SK-N-SH (cell line): ENCODE data around the gene SPRED2. TPM values are rescaled to one million over a fixed set of nuclear protein-coding genes. Genes with fewer than 3 reads are reported as not detected.

Experiments used
- CTCF ChIA-PET: fragments of 300-600, 350-600 bp; formaldehyde crosslinking; extraction: SDS; loops from one replicate; lab custom pipeline; 2021; lab: Yijun Ruan, JAX
- POLR2A ChIA-PET: fragments of 350-600 bp; sonication (Branson Sonifier 250); formaldehyde crosslinking; extraction: SDS; loops from one replicate; lab custom pipeline; 2020; ENCODE audit warnings: antibody characterized with exemption, inconsistent platforms; lab: Yijun Ruan, JAX
- DNase-seq: peaks from one replicate; pipeline ENCODE4 v3.0.0; 2012
- H2AFZ ChIP-seq: fragments of 200-600 bp; sonication (generic); 2 replicates; pipeline ENCODE4 v1.8.1; 2016; ENCODE audit warnings: antibody characterized with exemption, mild to moderate bottlenecking, low read depth
- H3F3A ChIP-seq: fragments of 200-600 bp; sonication (generic); replicated peaks from 2 replicates; pipeline ENCODE3; 2016; ENCODE audit warnings: antibody characterized with exemption, mild to moderate bottlenecking; ENCODE audit not compliant: insufficient read depth
- H3K27ac ChIP-seq, 2 experiments: fragments of 200-500 bp in 1 of 2; fragments of 200-600 bp in 1 of 2; sonication (Bioruptor generic) in 1 of 2; sonication (generic), shearing (Covaris generic) in 1 of 2; 2 replicates each; pipeline versions ENCODE4 v1.5.1 to v1.6.1; 2014 to 2016; ENCODE audit warnings: low read depth in 2 of 2, inconsistent platforms in 1 of 2, low read length in 1 of 2, mild to moderate bottlenecking in 1 of 2, mixed read lengths in 1 of 2
- H3K27me3 ChIP-seq: fragments of 200-600 bp; sonication (generic), shearing (Covaris generic); 2 replicates; pipeline ENCODE4 v1.6.1; 2016; ENCODE audit warnings: mixed run types; ENCODE audit not compliant: insufficient read depth
- H3K36me3 ChIP-seq, 2 experiments: fragments of 200-500 bp in 1 of 2; fragments of 200-600 bp in 1 of 2; sonication (Bioruptor generic) in 1 of 2; sonication (generic) in 1 of 2; replicated peaks in 1 of 2; 2 replicates each; pipeline versions ENCODE3 to v1.5.1; 2014 to 2016; ENCODE audit warnings: low read length in 1 of 2, mild to moderate bottlenecking in 1 of 2; ENCODE audit not compliant: insufficient read depth in 2 of 2, control insufficient read depth in 1 of 2
- H3K4me1 ChIP-seq, 2 experiments: fragments of 200-500 bp in 1 of 2; fragments of 200-600 bp in 1 of 2; sonication (Bioruptor generic) in 1 of 2; sonication (generic), shearing (Covaris generic) in 1 of 2; 2 replicates each; pipeline versions ENCODE4 v1.5.1 to v1.6.1; 2014 to 2016; ENCODE audit warnings: low read depth in 1 of 2, low read length in 1 of 2, mixed run types in 1 of 2; ENCODE audit not compliant: insufficient read depth in 2 of 2, control insufficient read depth in 1 of 2
- H3K4me2 ChIP-seq: fragments of 200-600 bp; sonication (generic), shearing (Covaris generic); 2 replicates; pipeline ENCODE4 v1.6.1; 2017; ENCODE audit warnings: mixed run types
- H3K4me3 ChIP-seq, 2 experiments: fragments of 200-500 bp in 1 of 2; fragments of 200-600 bp in 1 of 2; sonication (Bioruptor generic) in 1 of 2; sonication (generic), shearing (Covaris generic) in 1 of 2; 2 replicates each; pipeline versions ENCODE4 v1.5.1 to v1.8.1; 2014 to 2016; ENCODE audit warnings: low read depth in 2 of 2, inconsistent platforms in 1 of 2, low read length in 1 of 2, mild to moderate bottlenecking in 1 of 2, mixed read lengths in 1 of 2, moderate library complexity in 1 of 2
- H3K79me2 ChIP-seq: fragments of 200-600 bp; sonication (generic); 2 replicates; pipeline ENCODE4 v1.8.1; 2017; ENCODE audit warnings: mild to moderate bottlenecking; ENCODE audit not compliant: insufficient read depth
- H3K9ac ChIP-seq: fragments of 200-600 bp; sonication (generic); 2 replicates; pipeline ENCODE4 v1.6.1; 2017; ENCODE audit warnings: mixed run types
- H3K9me2 ChIP-seq: fragments of 200-600 bp; sonication (generic); 2 replicates; pipeline ENCODE4 v1.6.1; 2017; ENCODE audit warnings: mixed run types
- H3K9me3 ChIP-seq: fragments of 200-600 bp; sonication (generic); 2 replicates; pipeline ENCODE4 v1.6.1; 2017; ENCODE audit warnings: mixed run types, mild to moderate bottlenecking, moderate library complexity
- H4K20me1 ChIP-seq: fragments of 200-600 bp; sonication (generic); 2 replicates; pipeline ENCODE4 v1.6.1; 2017; ENCODE audit warnings: mild to moderate bottlenecking, mixed run types; ENCODE audit not compliant: insufficient read depth
- CHD2 ChIP-seq: fragments of 150-350 bp; IDR thresholded peaks from 2 replicates; pipeline ENCODE4 v1.6.1; 2018; ENCODE audit warnings: low read length; ENCODE audit not compliant: partially characterized antibody
- EZH2phosphoT487 ChIP-seq: fragments of 200-600 bp; sonication (generic); IDR thresholded peaks from 2 replicates; pipeline ENCODE4 v1.6.1; 2017; ENCODE audit warnings: low read depth, mixed run types, mild to moderate bottlenecking, antibody characterized with exemption, moderate library complexity, borderline replicate concordance
- FOSL2 ChIP-seq: IDR thresholded peaks from 2 replicates; pipeline ENCODE4 v1.4.0; 2012; ENCODE audit warnings: low read depth, mild to moderate bottlenecking, moderate library complexity, borderline replicate concordance
- FOXJ3 ChIP-seq: sonication (generic); formaldehyde crosslinking; IDR thresholded peaks from 2 replicates; pipeline ENCODE4 v1.5.1; 2020; ENCODE audit warnings: mild to moderate bottlenecking, missing genetic modification reagents
- FOXM1 ChIP-seq: IDR thresholded peaks from 2 replicates; pipeline ENCODE4 v1.4.0; 2012; ENCODE audit warnings: low read depth, mild to moderate bottlenecking
- GATA2 ChIP-seq: sonication (generic); formaldehyde crosslinking; IDR thresholded peaks from 2 replicates; pipeline ENCODE4 v1.5.0; 2020; ENCODE audit warnings: mild to moderate bottlenecking, missing genetic modification reagents
- JUND ChIP-seq: IDR thresholded peaks from 2 replicates; pipeline ENCODE4 v1.4.0; 2012
- MAX ChIP-seq: IDR thresholded peaks from 2 replicates; pipeline ENCODE4 v1.4.0; 2012; ENCODE audit warnings: low read depth
- MXI1 ChIP-seq: IDR thresholded peaks from 2 replicates; pipeline ENCODE4 v1.6.1; 2012; ENCODE audit warnings: mild to moderate bottlenecking, low read depth, low read length, improper control_type of control experiment
- NFIC ChIP-seq: IDR thresholded peaks from 2 replicates; pipeline ENCODE4 v1.4.0; 2012; ENCODE audit warnings: borderline replicate concordance
- PBX3 ChIP-seq: IDR thresholded peaks from 2 replicates; pipeline ENCODE4; 2012
- POLR2AphosphoS5 ChIP-seq: IDR thresholded peaks from 2 replicates; pipeline ENCODE4 v1.6.1; 2012; ENCODE audit warnings: low read depth, low read length
- RAD21 ChIP-seq: IDR thresholded peaks from 2 replicates; pipeline ENCODE4 v1.6.1; 2012; ENCODE audit warnings: mild to moderate bottlenecking, low read length
- RCOR1 ChIP-seq: fragments of 150-350 bp; IDR thresholded peaks from 2 replicates; pipeline ENCODE4 v1.6.1; 2017; ENCODE audit warnings: antibody characterized with exemption, low read length
- RFX5 ChIP-seq: IDR thresholded peaks from 2 replicates; pipeline ENCODE4 v1.6.1; 2012; ENCODE audit warnings: mild to moderate bottlenecking, improper control_type of control experiment, low read length
- RXRA ChIP-seq: IDR thresholded peaks from 2 replicates; pipeline ENCODE4 v1.4.0; 2012; ENCODE audit warnings: low read depth, mild to moderate bottlenecking, borderline replicate concordance
- TAF1 ChIP-seq: IDR thresholded peaks from 2 replicates; pipeline ENCODE4 v1.6.1; 2012; ENCODE audit warnings: low read depth, mild to moderate bottlenecking, low read length, moderate library complexity, borderline replicate concordance
- USF1 ChIP-seq: IDR thresholded peaks from 2 replicates; pipeline ENCODE4 v1.4.0; 2012; ENCODE audit warnings: low read depth, borderline replicate concordance
- WGBS: methylation state at CpG from one replicate; pipeline ENCODE4 v1.1.6; 2017; ENCODE audit warnings: low lambda C conversion rate; 5-methylcytosine and 5-hydroxymethylcytosine counted together
- polyA plus RNA-seq, 3 experiments: library from polyadenylated mRNA; depleted of rRNA; stranded (reverse); fragments of >200 nt; gene quantifications; 2 replicates each; pipeline ENCODE4 v1.2.3, GENCODE V29; 2012

Gene SPRED2
- polyA plus RNA-seq, 1 of the 3 experiments (the other 2 are of a cell fraction) = 21.9 TPM

- Histone ChIP-seq H3K27me3 (no peaks in the 10 kb centered on the region), H3K79me2 (no peaks in the 10 kb centered on the region), H3K9ac (no peak overlapping the region), H3K4me3 (no peak overlapping the region), H3K4me1 (peaks cover 0 to 2% of the 10 kb centered on the region in 2 experiments; a peak in 1 of 4 replicates), H3K4me2 (no peak overlapping the region), H3F3A (no peaks in the 10 kb centered on the region), H2AFZ (no peak overlapping the region), H3K9me2 (no peaks in the 10 kb centered on the region), H3K9me3 (no peaks in the 10 kb centered on the region), H4K20me1 (no peaks in the 10 kb centered on the region), H3K27ac (no peak overlapping the region), H3K36me3 (no peaks in the 10 kb centered on the region)
- no peak for TF ChIP-seq USF1
- TF ChIP-seq NFIC = no peak
- no peak for TF ChIP-seq FOSL2
- no peak for TF ChIP-seq RFX5
- no peak for TF ChIP-seq EZH2phosphoT487
- CTCF ChIA-PET = no interaction called here
- WGBS = 70% methylated on average over 4 of the region's 4 CpGs
- POLR2A ChIA-PET = no interaction called here
- DNase-seq = no peak
These were observed 45.2 kb upstream of the SPRED2 start for GRCh38 chr2:65477590-65477989.

- Histone ChIP-seq H4K20me1 (no peaks in the 10 kb centered on the region), H2AFZ (no peak overlapping the region), H3K9ac (no peak overlapping the region), H3F3A (no peaks in the 10 kb centered on the region), H3K9me3 (no peaks in the 10 kb centered on the region), H3K9me2 (no peaks in the 10 kb centered on the region), H3K79me2 (no peaks in the 10 kb centered on the region), H3K4me1 (peaks cover 0 to 2% of the 10 kb centered on the region in 2 experiments; a peak in 1 of 4 replicates), H3K36me3 (no peaks in the 10 kb centered on the region), H3K4me3 (no peak overlapping the region), H3K27ac (no peak overlapping the region), H3K4me2 (no peak overlapping the region), H3K27me3 (no peaks in the 10 kb centered on the region)
- CTCF ChIA-PET = no interaction called here
- DNase-seq = no peak
- 89% methylated on average over 9 of the region's 9 CpGs for whole genome bisulfite sequencing
- POLR2A ChIA-PET = interaction anchor here (0.6 kb wide), 1 partner anchor 63 kb away, joined by 4 read pairs; no protein-coding TSS in a partner anchor
- no peak for TF ChIP-seq POLR2AphosphoS5
- TF ChIP-seq JUND = no peak
- TF ChIP-seq RXRA = no peak
These were observed 44.4 kb upstream of the SPRED2 start for GRCh38 chr2:65476778-65477177.

GRCh38 chr2:65475000-65475399, 42.6 kb upstream of the SPRED2 start:
- POLR2A ChIA-PET = no interaction called here
- H3K4me3 ChIP-seq = no peak overlapping the region
- CTCF ChIA-PET = no interaction called here
- H3K79me2 ChIP-seq = no peaks in the 10 kb centered on the region
- H3K27me3 ChIP-seq = no peaks in the 10 kb centered on the region
- no peaks in the 10 kb centered on the region for H3K9me3 ChIP-seq
- H4K20me1 ChIP-seq = no peaks in the 10 kb centered on the region
- H3K4me1 ChIP-seq = peaks cover 0 to 2% of the 10 kb centered on the region in 2 experiments; a peak in 1 of 4 replicates
- H2AFZ ChIP-seq = no peak overlapping the region
- no peak overlapping the region for H3K27ac ChIP-seq
- H3K4me2 ChIP-seq = no peak overlapping the region
- no peak for DNase-seq
- no peaks in the 10 kb centered on the region for H3K36me3 ChIP-seq
- no peak overlapping the region for H3K9ac ChIP-seq
- H3F3A ChIP-seq = no peaks in the 10 kb centered on the region
- 67% methylated on average over 1 of the region's 1 CpG for WGBS
- no peaks in the 10 kb centered on the region for H3K9me2 ChIP-seq
- TF ChIP-seq PBX3 (no peak), TAF1 (no peak), EZH2phosphoT487 (no peak), MAX (no peak), RAD21 (no peak), USF1 (no peak), GATA2 (CRISPR knock-in tag) (no peak), CHD2 (no peak), RCOR1 (no peak), MXI1 (no peak), FOXM1 (no peak), NFIC (no peak), FOXJ3 (CRISPR knock-in tag) (no peak), RXRA (no peak), RFX5 (no peak)
